Thyroid gland (tissue), 4 donors: ENCODE results near the gene EFCAB5. TPM values are rescaled to one million over a fixed set of nuclear protein-coding genes. Genes with fewer than 3 reads are reported as not detected.
"Not testable (repeated sequence)": the region's sequence is repeated elsewhere in the genome, so short reads cannot be mapped to it uniquely, and the experiment has no call there.

Experiments
- DNase-seq, 2 donors: peaks; one replicate each; pipeline ENCODE4 v3.0.0-alpha.2; 2019
- H3K27ac ChIP-seq, 3 donors: fragments of 200-600 bp; sonication (generic); 1 replicate in 2 of 3; 2 replicates in 1 of 3; pipeline ENCODE4 v1.5.1; 2016 to 2019; ENCODE audit warnings: mild to moderate bottlenecking in 1 of 3, moderate library complexity in 1 of 3
- H3K27me3 ChIP-seq: fragments of 200-600 bp; sonication (generic); one replicate; pipeline ENCODE4 v1.5.1; 2019
- H3K36me3 ChIP-seq, 2 donors: fragments of 200-600 bp; sonication (generic); one replicate each; pipeline ENCODE4 v1.5.1; 2016 to 2019
- H3K4me1 ChIP-seq, 2 donors: fragments of 200-600 bp; sonication (generic); one replicate each; pipeline ENCODE4 v1.5.1; 2017 to 2019
- H3K4me3 ChIP-seq, 3 donors: fragments of 200-600 bp; sonication (generic); replicated peaks in 1 of 3; 1 replicate in 2 of 3; 2 replicates in 1 of 3; pipeline ENCODE4 v1.5.1; 2016; ENCODE audit warnings: mild to moderate bottlenecking in 1 of 3
- H3K9me3 ChIP-seq: fragments of 200-600 bp; sonication (generic); one replicate; pipeline ENCODE4 v1.5.1; 2017
- CTCF ChIP-seq, 6 experiments: fragments of 200-600 bp in 3 of 6; fragments of 450-650 bp in 3 of 6; sonication (generic) in 3 of 6; IDR thresholded peaks; one replicate each; pipeline ENCODE4 v1.5.1; 2016 to 2019; ENCODE audit warnings: antibody characterized with exemption in 6 of 6, mild to moderate bottlenecking in 2 of 6, inconsistent platforms in 1 of 6, moderate library complexity in 1 of 6
- POLR2A ChIP-seq, 2 donors: fragments of 450-650 bp; IDR thresholded peaks; one replicate each; pipeline ENCODE4 v1.6.1; 2017; ENCODE audit warnings: antibody characterized with exemption in 2 of 2, mild to moderate bottlenecking in 2 of 2, moderate library complexity in 1 of 2
- WGBS, 2 donors: methylation state at CpG; one replicate each; pipeline ENCODE4 v1.1.5; 2017; 5-methylcytosine and 5-hydroxymethylcytosine counted together
- intact Hi-C: fragments of 100-400 bp; cut with DNase I; formaldehyde crosslinking; loops from one replicate; pipeline ENCODE4 v1.15.1; 2023
- total RNA-seq, 4 donors: library from RNA; depleted of rRNA; stranded (reverse); fragments of >200 nt; gene quantifications; one replicate each; pipeline ENCODE4 v1.2.3, GENCODE V29; 2016

The EFCAB5 gene
- total RNA-seq: under 1 TPM in 2 of 4 donors, not detected in 2; 0.56 to 0.98 TPM

GRCh38 chr17:29941334-29941733 lies at the start of gene EFCAB5:
Gene EFCAB5 (plus strand): TSS chr17:29941634. CDS start chr17:29941797, 163 bp downstream.
- no peaks in the 10 kb centered on the region for H3K27me3 ChIP-seq
- DNase-seq: no peak
- no peaks in the 10 kb centered on the region for H3K9me3 ChIP-seq
- 87 to 91% methylated on average over 1 of the region's 1 CpG for WGBS, 2 donors
- H3K4me1 ChIP-seq: no peaks in the 10 kb centered on the region
- H3K4me3 ChIP-seq: no peak within 1 kb of the TSS
- no peak within 1 kb of the TSS for H3K27ac ChIP-seq
- no peaks in the 10 kb centered on the region for H3K36me3 ChIP-seq
- intact Hi-C loops: no loop called here
- TF ChIP-seq CTCF (IDR thresholded peaks at IDR 0.05) (no peak), POLR2A (IDR thresholded peaks at IDR 0.05) (no peak)

GRCh38 chr17:29892201-29892600 lies 49.2 kb upstream of the EFCAB5 start:
- no peak overlapping the region for H3K27ac ChIP-seq
- intact Hi-C loops: no loop called here
- H3K36me3 ChIP-seq: no peaks in the 10 kb centered on the region
- DNase-seq: no peak
- TF ChIP-seq POLR2A (IDR thresholded peaks at IDR 0.05): no peak
- TF ChIP-seq CTCF (IDR thresholded peaks at IDR 0.05): no peak
- no peaks in the 10 kb centered on the region for H3K9me3 ChIP-seq
- H3K27me3 ChIP-seq: no peaks in the 10 kb centered on the region
- no peaks in the 10 kb centered on the region for H3K4me1 ChIP-seq
- no peak overlapping the region for H3K4me3 ChIP-seq

- DNase-seq, H3K9me3 ChIP-seq, intact Hi-C loops, H3K36me3 ChIP-seq, H3K4me1 ChIP-seq, H3K4me3 ChIP-seq, H3K27me3 ChIP-seq, H3K27ac ChIP-seq: not testable (repeated sequence)
- WGBS, 2 donors: 99% methylated on average over 4 of the region's 4 CpGs
These were observed 44.3 kb upstream of the EFCAB5 start for GRCh38 chr17:29897136-29897535.

- no peak overlapping the region for H3K27ac ChIP-seq
- no peak overlapping the region for H3K4me3 ChIP-seq
- no peaks in the 10 kb centered on the region for H3K4me1 ChIP-seq
- H3K36me3 ChIP-seq: no peaks in the 10 kb centered on the region
- WGBS, 2 donors: 93 to 98% methylated on average over 2 of the region's 2 CpGs
- no peak for DNase-seq
- intact Hi-C loops: no loop called here
- no peaks in the 10 kb centered on the region for H3K27me3 ChIP-seq
- no peak for TF ChIP-seq CTCF (IDR thresholded peaks at IDR 0.05)
- no peak for TF ChIP-seq POLR2A (IDR thresholded peaks at IDR 0.05)
- H3K9me3 ChIP-seq: no peaks in the 10 kb centered on the region
These were observed 38.0 kb upstream of the EFCAB5 start for GRCh38 chr17:29903471-29903870.

GRCh38 chr17:29905086-29905878 lies 36.2 kb upstream of the EFCAB5 start:
- DNase-seq: no peak
- Histone ChIP-seq H3K4me1 (no peaks in the 10 kb centered on the region), H3K9me3 (no peaks in the 10 kb centered on the region), H3K27me3 (no peaks in the 10 kb centered on the region), H3K27ac (no peak overlapping the region), H3K4me3 (no peak overlapping the region), H3K36me3 (no peaks in the 10 kb centered on the region)
- intact Hi-C loops: no loop called here
- no peak for TF ChIP-seq CTCF (IDR thresholded peaks at IDR 0.05)
- TF ChIP-seq POLR2A (IDR thresholded peaks at IDR 0.05): no peak
- 100% methylated on average over 1 to 3 of the region's 3 CpGs for WGBS, 2 donors
